Measurements from ENCODE around the gene STARD4. TPM values are rescaled to one million over a fixed set of nuclear protein-coding genes. Genes with fewer than 3 reads are reported as not detected.

The STARD4 gene
- total RNA-seq, 2 experiments from 2014 or later = 58.3 to 77.7 TPM

- peak overlapping the region; percentile 95 for H3K27ac Mint-ChIP-seq
- CTCF ChIA-PET = interaction anchor here (1.5 to 2.8 kb wide), 3 partner anchors 9 to 19 kb away, joined by 3 to 9 read pairs (median 7); no protein-coding TSS in a partner anchor
- H3K4me1 Mint-ChIP-seq = peaks cover 30% of the 10 kb centered on the region
These were observed 791 bp upstream of the STARD4 start for GRCh38 chr5:111513131-111513520.

GRCh38 chr5:111511831-111512374 lies 432 bp downstream of the STARD4 start:
- ATAC-seq = peak; percentile 27
- H3K27ac Mint-ChIP-seq = peak overlapping the region; percentile 95
- CTCF ChIA-PET = interaction anchor here (1.5 to 2.8 kb wide), 4 partner anchors 10 to 20 kb away, joined by 3 to 9 read pairs (median 6); no protein-coding TSS in a partner anchor
- no peaks in the 10 kb centered on the region for H3K9me3 Mint-ChIP-seq (ENCODE audit: low read depth)
- H3K36me3 Mint-ChIP-seq = peaks cover 9% of the 10 kb centered on the region
- peaks cover 40% of the 10 kb centered on the region for H3K4me1 Mint-ChIP-seq
- DNase-seq = no peak
- H3K4me3 Mint-ChIP-seq = peak overlapping the region; percentile 87
- no peaks in the 10 kb centered on the region for H3K27me3 Mint-ChIP-seq

More at GRCh38 chr5:111513131-111513520, 791 bp upstream of the STARD4 start:
- DNase-seq (no peak), ATAC-seq (no peak)
- Mint-ChIP-seq H3K9me3 (ENCODE audit: low read depth) (no peaks in the 10 kb centered on the region), H3K36me3 (peaks cover 8% of the 10 kb centered on the region), H3K4me3 (peak overlapping the region; percentile 87), H3K27me3 (no peaks in the 10 kb centered on the region)

GRCh38 chr5:111511174-111511830 lies 1.0 kb downstream of the STARD4 start:
- no peak for ATAC-seq
- Mint-ChIP-seq H3K4me3 (peak overlapping the region; percentile 87), H3K4me1 (peaks cover 43% of the 10 kb centered on the region), H3K27ac (peak overlapping the region; percentile 95), H3K9me3 (ENCODE audit: low read depth) (no peaks in the 10 kb centered on the region), H3K36me3 (peaks cover 9% of the 10 kb centered on the region), H3K27me3 (no peaks in the 10 kb centered on the region)
- no peak for DNase-seq
- CTCF ChIA-PET = interaction anchor here (1.5 to 2.8 kb wide), 3 partner anchors 13 to 21 kb away, joined by 5 to 9 read pairs (median 7); no protein-coding TSS in a partner anchor

GRCh38 chr5:111509119-111509518 lies 3.2 kb downstream of the STARD4 start:
- CTCF ChIA-PET = interaction anchor here (1.6 kb wide), 1 partner anchor 22 kb away, joined by 6 read pairs; no protein-coding TSS in a partner anchor
- H3K27ac Mint-ChIP-seq = no peak overlapping the region

GRCh38 chr5:111507276-111507675 lies 5.1 kb downstream of the STARD4 start:
- H3K4me3 Mint-ChIP-seq = no peak overlapping the region
- no peak for DNase-seq
- H3K4me1 Mint-ChIP-seq = peaks cover 43% of the 10 kb centered on the region
- peaks cover 33% of the 10 kb centered on the region for H3K36me3 Mint-ChIP-seq
- no peaks in the 10 kb centered on the region for H3K9me3 Mint-ChIP-seq (ENCODE audit: low read depth)
- H3K27ac Mint-ChIP-seq = no peak overlapping the region
- CTCF ChIA-PET = interaction anchor here (1.0 kb wide), 1 partner anchor 24 kb away, joined by 3 read pairs; no protein-coding TSS in a partner anchor
- ATAC-seq = no peak
- H3K27me3 Mint-ChIP-seq = no peaks in the 10 kb centered on the region

More at GRCh38 chr5:111509119-111509518, 3.2 kb downstream of the STARD4 start:
- ATAC-seq (no peak), DNase-seq (no peak)
- Mint-ChIP-seq H3K27me3 (no peaks in the 10 kb centered on the region), H3K4me1 (peaks cover 46% of the 10 kb centered on the region), H3K4me3 (peak overlapping the region; percentile 46), H3K9me3 (ENCODE audit: low read depth) (no peaks in the 10 kb centered on the region), H3K36me3 (peaks cover 23% of the 10 kb centered on the region)

GRCh38 chr5:111505096-111505495 lies 7.2 kb downstream of the STARD4 start:
- ATAC-seq (no peak), DNase-seq (no peak)
- H3K27ac Mint-ChIP-seq = no peak overlapping the region
- H3K27me3 Mint-ChIP-seq = no peaks in the 10 kb centered on the region
- H3K4me1 Mint-ChIP-seq = peaks cover 34% of the 10 kb centered on the region
- H3K4me3 Mint-ChIP-seq = no peak overlapping the region
- peaks cover 41% of the 10 kb centered on the region for H3K36me3 Mint-ChIP-seq
- no peaks in the 10 kb centered on the region for H3K9me3 Mint-ChIP-seq (ENCODE audit: low read depth)
- CTCF ChIA-PET = no interaction called here

GRCh38 chr5:111502956-111503355 lies 9.4 kb downstream of the STARD4 start:
- H3K4me3 Mint-ChIP-seq = no peak overlapping the region
- CTCF ChIA-PET = no interaction called here
- peaks cover 31% of the 10 kb centered on the region for H3K4me1 Mint-ChIP-seq
- DNase-seq (no peak), ATAC-seq (no peak)
- H3K9me3 Mint-ChIP-seq (ENCODE audit: low read depth) = no peaks in the 10 kb centered on the region
- peaks cover 56% of the 10 kb centered on the region for H3K36me3 Mint-ChIP-seq
- H3K27ac Mint-ChIP-seq = no peak overlapping the region
- H3K27me3 Mint-ChIP-seq = no peaks in the 10 kb centered on the region

- Mint-ChIP-seq H3K9me3 (ENCODE audit: low read depth) (no peaks in the 10 kb centered on the region), H3K27me3 (no peaks in the 10 kb centered on the region), H3K4me1 (peaks cover 20% of the 10 kb centered on the region), H3K4me3 (peak overlapping the region; percentile 48), H3K27ac (peak overlapping the region; percentile 75), H3K36me3 (peaks cover 63% of the 10 kb centered on the region)
- CTCF ChIA-PET = interaction anchor here (1.3 kb wide), 1 partner anchor 14 kb away, joined by 5 read pairs; the partner anchor contains the start of gene STARD4
- DNase-seq (no peak), ATAC-seq (peak; percentile 35)
These were observed 14.0 kb downstream of the STARD4 start for GRCh38 chr5:111498346-111498745.

- CTCF ChIA-PET = no interaction called here
- H3K4me3 Mint-ChIP-seq = no peak overlapping the region
- ATAC-seq (no peak), DNase-seq (no peak)
- H3K36me3 Mint-ChIP-seq = peaks cover 57% of the 10 kb centered on the region
- H3K27ac Mint-ChIP-seq = peak overlapping the region; percentile 36
- no peaks in the 10 kb centered on the region for H3K9me3 Mint-ChIP-seq (ENCODE audit: low read depth)
- peaks cover 20% of the 10 kb centered on the region for H3K4me1 Mint-ChIP-seq
- no peaks in the 10 kb centered on the region for H3K27me3 Mint-ChIP-seq
These were observed 17.2 kb downstream of the STARD4 start for GRCh38 chr5:111495159-111495558.

GRCh38 chr5:111494355-111494999 lies 17.9 kb downstream of the STARD4 start:
- DNase-seq (no peak), ATAC-seq (no peak)
- H3K36me3 Mint-ChIP-seq = peaks cover 56% of the 10 kb centered on the region
- no peak overlapping the region for H3K4me3 Mint-ChIP-seq
- H3K27ac Mint-ChIP-seq = peak overlapping the region; percentile 36
- no peaks in the 10 kb centered on the region for H3K9me3 Mint-ChIP-seq (ENCODE audit: low read depth)
- H3K27me3 Mint-ChIP-seq = no peaks in the 10 kb centered on the region
- H3K4me1 Mint-ChIP-seq = peaks cover 17% of the 10 kb centered on the region
- CTCF ChIA-PET = interaction anchor here (0.6 to 0.7 kb wide), 2 partner anchors 263 to 312 kb away, joined by 3 read pairs; partner anchors contain the start of gene NREP

- H3K9me3 Mint-ChIP-seq (ENCODE audit: low read depth) = no peaks in the 10 kb centered on the region
- H3K4me3 Mint-ChIP-seq = no peak overlapping the region
- H3K27ac Mint-ChIP-seq = peak overlapping the region; percentile 9
- H3K27me3 Mint-ChIP-seq = no peaks in the 10 kb centered on the region
- CTCF ChIA-PET = interaction anchor here (0.8 kb wide), 1 partner anchor 9 kb away, joined by 3 read pairs; no protein-coding TSS in a partner anchor
- H3K36me3 Mint-ChIP-seq = peaks cover 47% of the 10 kb centered on the region
- DNase-seq (no peak), ATAC-seq (no peak)
- H3K4me1 Mint-ChIP-seq = peaks cover 8% of the 10 kb centered on the region
These were observed 19.3 kb downstream of the STARD4 start for GRCh38 chr5:111493031-111493430.

- no peak overlapping the region for H3K27ac Mint-ChIP-seq
- no peak for ATAC-seq
- DNase-seq = no peak
- CTCF ChIA-PET = no interaction called here
- no peaks in the 10 kb centered on the region for H3K27me3 Mint-ChIP-seq
- no peaks in the 10 kb centered on the region for H3K9me3 Mint-ChIP-seq (ENCODE audit: low read depth)
- H3K4me1 Mint-ChIP-seq = peaks cover 7% of the 10 kb centered on the region
- H3K4me3 Mint-ChIP-seq = no peak overlapping the region
- peaks cover 50% of the 10 kb centered on the region for H3K36me3 Mint-ChIP-seq
These were observed 24.0 kb downstream of the STARD4 start for GRCh38 chr5:111488353-111488752.

- no peaks in the 10 kb centered on the region for H3K27me3 Mint-ChIP-seq
- peaks cover 51% of the 10 kb centered on the region for H3K36me3 Mint-ChIP-seq
These were observed 25.4 kb downstream of the STARD4 start for GRCh38 chr5:111486926-111487325.

More at GRCh38 chr5:111486926-111487325, 25.4 kb downstream of the STARD4 start:
- no peaks in the 10 kb centered on the region for H3K9me3 Mint-ChIP-seq (ENCODE audit: low read depth)
- no peak for ATAC-seq
- DNase-seq = no peak
- peaks cover 7% of the 10 kb centered on the region for H3K4me1 Mint-ChIP-seq
- no peak overlapping the region for H3K4me3 Mint-ChIP-seq
- CTCF ChIA-PET = no interaction called here
- H3K27ac Mint-ChIP-seq = no peak overlapping the region

All from activated CD8-positive, alpha-beta memory T cell treated with anti-CD3 and anti-CD28 coated beads, Interleukin-2, amount 10 ng/mL, durations not matched to agents 7 days and 5 days (primary cell).